Nephron (organoid): Measurements from ENCODE around the gene FSD1L.

ENCODE experiments used
- H3K27ac Mint-ChIP-seq, 3 experiments: 2 replicates each; pipeline ENCODE4 v1.8.0; 2020; ENCODE audit warnings: mixed read lengths in 3 of 3, mild to moderate bottlenecking in 2 of 3, moderate library complexity in 1 of 3
- H3K27me3 Mint-ChIP-seq: 2 replicates; pipeline ENCODE4 v1.8.0; 2021; ENCODE audit warnings: low read depth, mild to moderate bottlenecking, moderate library complexity, mixed read lengths
- H3K36me3 Mint-ChIP-seq: 2 replicates; pipeline ENCODE4 v1.8.0; 2020; ENCODE audit warnings: low read depth, mixed read lengths
- H3K4me1 Mint-ChIP-seq: 2 replicates; pipeline ENCODE4 v1.8.0; 2020; ENCODE audit warnings: mixed read lengths
- H3K4me3 Mint-ChIP-seq, 3 experiments: 2 replicates each; pipeline ENCODE4 v1.8.0; 2020; ENCODE audit warnings: mild to moderate bottlenecking in 3 of 3, mixed read lengths in 3 of 3, moderate library complexity in 2 of 3
- H3K9me3 Mint-ChIP-seq: 2 replicates; pipeline ENCODE4 v1.8.0; 2020; ENCODE audit warnings: mixed read lengths
- CTCF ChIP-seq, 3 experiments: fragments of 200-600 bp; sonication (generic); IDR thresholded peaks; one replicate each; pipeline ENCODE4 v1.5.0; 2021; ENCODE audit warnings: antibody characterized with exemption in 3 of 3; ENCODE audit not compliant: unreplicated experiment in 3 of 3

FSD1L gene

GRCh38 chr9:105426657-105427056 lies 21.2 kb upstream of the FSD1L start:
- Mint-ChIP-seq H3K36me3 (no peaks in the 10 kb centered on the region), H3K4me3 (no peak overlapping the region), H3K4me1 (no peaks in the 10 kb centered on the region), H3K27ac (no peak overlapping the region), H3K27me3 (no peaks in the 10 kb centered on the region), H3K9me3 (no peaks in the 10 kb centered on the region)
- no peak for TF ChIP-seq CTCF (IDR thresholded peaks at IDR 0.05; ENCODE audit: unreplicated experiment in 3 of 3)

- no peak for TF ChIP-seq CTCF (IDR thresholded peaks at IDR 0.05; ENCODE audit: unreplicated experiment in 3 of 3)
- no peaks in the 10 kb centered on the region for H3K36me3 Mint-ChIP-seq
These were observed 16.2 kb upstream of the FSD1L start for GRCh38 chr9:105431424-105432246.

GRCh38 chr9:105432247-105432842 lies 15.5 kb upstream of the FSD1L start:
- H3K36me3 Mint-ChIP-seq: no peaks in the 10 kb centered on the region

More at GRCh38 chr9:105431424-105432246, 16.2 kb upstream of the FSD1L start:
- Mint-ChIP-seq H3K4me1 (peaks cover 27% of the 10 kb centered on the region), H3K27ac (peak overlapping the region in 1 of 3 experiments; percentile 89), H3K9me3 (no peaks in the 10 kb centered on the region), H3K4me3 (no peak overlapping the region), H3K27me3 (peaks cover 3% of the 10 kb centered on the region)

GRCh38 chr9:105435453-105435852 lies 12.4 kb upstream of the FSD1L start:
- Mint-ChIP-seq H3K27me3 (peaks cover 3% of the 10 kb centered on the region), H3K27ac (peak overlapping the region in 2 of 3 experiments; percentile 28 to 37), H3K4me3 (no peak overlapping the region), H3K36me3 (no peaks in the 10 kb centered on the region), H3K9me3 (no peaks in the 10 kb centered on the region), H3K4me1 (peaks cover 58% of the 10 kb centered on the region)
- TF ChIP-seq CTCF (IDR thresholded peaks at IDR 0.05; ENCODE audit: unreplicated experiment in 3 of 3): no peak

More at GRCh38 chr9:105432247-105432842, 15.5 kb upstream of the FSD1L start:
- Mint-ChIP-seq H3K9me3 (no peaks in the 10 kb centered on the region), H3K4me3 (peak overlapping the region in 1 of 3 experiments; percentile 8), H3K4me1 (peaks cover 30% of the 10 kb centered on the region), H3K27ac (peak overlapping the region; percentile 80 to 92 (median 89)), H3K27me3 (peaks cover 3% of the 10 kb centered on the region)
- no peak for TF ChIP-seq CTCF (IDR thresholded peaks at IDR 0.05; ENCODE audit: unreplicated experiment in 3 of 3)

- Mint-ChIP-seq H3K27me3 (peaks cover 3% of the 10 kb centered on the region), H3K4me3 (no peak overlapping the region), H3K4me1 (peaks cover 67% of the 10 kb centered on the region), H3K36me3 (no peaks in the 10 kb centered on the region), H3K9me3 (no peaks in the 10 kb centered on the region), H3K27ac (peak overlapping the region in 1 of 3 experiments; percentile 55)
- TF ChIP-seq CTCF (IDR thresholded peaks at IDR 0.05; ENCODE audit: unreplicated experiment in 3 of 3): no peak
These were observed 11.1 kb upstream of the FSD1L start for GRCh38 chr9:105436783-105437182.
